AG09309 (cell line): ENCODE data around the gene SPIN1.

Experiments used
- DNase-seq: peaks from one replicate; pipeline ENCODE4 v3.0.0-alpha.2; 2010; ENCODE audit warnings: low read depth
- H3K4me3 ChIP-seq: 2 replicates; pipeline ENCODE4 v1.5.1; 2011; ENCODE audit warnings: mild to moderate bottlenecking, low read depth, low read length, moderate library complexity; ENCODE audit not compliant: control insufficient read depth
- CTCF ChIP-seq: IDR thresholded peaks from 2 replicates; pipeline ENCODE4 v1.5.1; 2011; ENCODE audit warnings: mild to moderate bottlenecking, low read depth, low read length, inconsistent platforms; ENCODE audit not compliant: insufficient read depth, control insufficient read depth; ENCODE audit errors: missing control alignments

Gene SPIN1

GRCh38 chr9:88418715-88419540 lies 30.7 kb downstream of the SPIN1 start:
- TF ChIP-seq CTCF, result no peak
- no peak for DNase-seq

GRCh38 chr9:88420227-88420626 lies 32.0 kb downstream of the SPIN1 start:
- no peak overlapping the region for H3K4me3 ChIP-seq
- no peak for TF ChIP-seq CTCF
- no peak for DNase-seq

More at GRCh38 chr9:88418715-88419540, 30.7 kb downstream of the SPIN1 start:
- no peak overlapping the region for H3K4me3 ChIP-seq

GRCh38 chr9:88421348-88421747 lies 33.1 kb downstream of the SPIN1 start:
- no peak for DNase-seq
- H3K4me3 ChIP-seq, result no peak overlapping the region
- no peak for TF ChIP-seq CTCF

DNA sequence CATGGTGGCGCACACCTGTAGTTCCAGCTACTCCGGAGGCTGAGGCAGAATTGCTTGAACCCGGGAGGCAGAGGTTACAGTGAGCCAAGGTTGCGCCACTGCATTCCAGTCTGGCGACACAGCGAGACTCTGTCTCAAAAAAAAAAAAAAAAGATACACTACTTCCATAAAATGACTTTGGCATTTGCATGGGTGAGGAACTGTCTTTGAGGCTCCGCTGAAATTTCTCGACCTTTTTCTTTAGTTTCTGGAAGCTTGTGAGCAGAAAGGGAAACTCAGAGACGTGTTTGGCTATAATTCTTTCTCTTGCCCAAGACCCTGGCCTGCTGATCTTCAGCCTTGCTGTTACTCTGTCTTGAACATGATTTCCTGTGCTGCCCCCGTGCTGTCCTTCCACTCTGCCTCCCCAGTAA lies 37.3 kb downstream of the SPIN1 start:
- TF ChIP-seq CTCF, result no peak
- no peak for DNase-seq
- H3K4me3 ChIP-seq, result no peak overlapping the region

GRCh38 chr9:88426651-88427050 lies 38.4 kb downstream of the SPIN1 start:
- no peak for DNase-seq
- H3K4me3 ChIP-seq, result no peak overlapping the region
- no peak for TF ChIP-seq CTCF

DNA sequence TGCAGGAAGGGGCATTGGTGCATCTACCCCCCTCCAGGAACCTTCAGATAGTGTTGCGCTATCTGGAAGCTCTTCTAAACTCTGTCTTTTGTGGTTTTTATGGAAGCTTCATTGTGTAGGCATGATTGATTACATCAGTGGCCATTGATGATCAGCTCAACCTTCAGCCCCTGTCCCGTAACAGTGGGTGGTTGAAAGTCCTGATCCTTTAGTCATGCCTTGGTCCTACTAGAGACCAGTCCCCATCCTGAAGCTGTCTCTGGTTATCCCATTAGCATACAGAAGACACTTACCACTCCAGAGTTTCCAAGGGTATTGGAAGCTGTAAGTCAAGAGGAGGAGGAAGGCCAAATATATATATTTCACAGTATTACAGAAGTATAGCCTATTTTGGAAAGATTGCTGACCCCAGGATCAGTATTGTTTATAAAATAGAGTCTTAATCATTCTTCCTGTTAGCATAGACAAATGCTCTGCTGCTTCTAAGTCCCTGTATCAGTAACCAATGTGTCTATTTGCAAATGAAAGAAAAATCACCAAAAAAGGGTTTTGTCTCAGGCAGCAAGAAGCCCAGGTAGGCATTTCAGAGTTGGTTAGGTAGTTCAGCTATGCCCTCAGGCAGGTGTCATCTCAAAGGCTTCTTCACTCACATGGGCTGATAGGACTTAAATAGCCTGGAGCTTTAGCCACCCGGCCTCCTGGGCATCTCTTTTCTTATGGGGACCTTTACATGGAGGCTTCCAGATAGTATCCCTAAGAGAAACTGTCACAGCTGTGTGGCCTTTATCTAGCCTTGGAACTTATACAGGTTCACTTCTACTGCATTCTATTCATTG lies 41.6 kb downstream of the SPIN1 start:
- no peak for TF ChIP-seq CTCF
- no peak for DNase-seq
- no peak overlapping the region for H3K4me3 ChIP-seq
